ENCODE results near the gene UBR4. TPM values are rescaled to one million over a fixed set of nuclear protein-coding genes. Genes with fewer than 3 reads are reported as not detected.

Gene UBR4
- total RNA-seq, 2 experiments from 2014 or later = 116 to 125 TPM

DNA sequence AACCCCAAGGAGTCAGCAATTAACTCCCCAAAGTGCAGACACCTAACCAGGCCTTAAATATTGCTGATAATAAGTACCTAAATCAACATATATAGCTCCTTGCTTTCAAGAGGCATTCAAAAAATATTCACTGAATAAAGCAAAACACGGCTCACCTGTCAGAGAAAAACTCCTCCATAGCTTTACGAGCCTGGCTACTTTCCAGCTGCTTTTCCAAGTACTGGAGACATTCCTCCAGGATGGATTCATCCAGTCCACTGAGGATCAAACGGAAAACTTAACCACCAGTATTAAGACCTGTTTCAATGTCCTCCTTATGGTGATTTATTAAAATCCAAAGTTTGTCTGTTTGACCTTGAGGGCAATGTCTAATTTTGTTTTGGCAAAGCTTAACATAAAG lies 44.6 kb downstream of the UBR4 start:
- DNase-seq (no peak), ATAC-seq (ENCODE audit: poor library complexity) (no peak)
- intact Hi-C loops (cut with DNase I, micrococcal nuclease) = no loop called here
- Histone ChIP-seq H3K27ac (ENCODE audit: low read depth in 1 of 2, low read length in 2 of 2) (no peak overlapping the region), H3K4me3 (ENCODE audit: low read length) (no peak overlapping the region), H3K9me3 (ENCODE audit: control insufficient read depth in 1 of 2, insufficient read depth in 1 of 2, low read length in 2 of 2) (no peaks in the 10 kb centered on the region), H3K36me3 (ENCODE audit: insufficient read depth, low read length) (peaks cover 98% of the 10 kb centered on the region), H3K27me3 (ENCODE audit: control insufficient read depth in 1 of 2, insufficient read depth in 2 of 2, low read length in 2 of 2) (no peaks in the 10 kb centered on the region), H3K4me1 (ENCODE audit: insufficient read depth, low read length) (no peaks in the 10 kb centered on the region)
- Mint-ChIP-seq H3K4me1 (ENCODE audit: low read depth) (no peaks in the 10 kb centered on the region), H3K36me3 (ENCODE audit: low read depth) (peaks cover 99% of the 10 kb centered on the region), H3K27me3 (no peaks in the 10 kb centered on the region), H3K9me3 (no peaks in the 10 kb centered on the region), H3K4me3 (no peak overlapping the region), H3K27ac (no peak overlapping the region)
- TF ChIP-seq CTCF (IDR thresholded peaks at IDR 0.05) = no peak
- ChIA-PET CTCF (interaction anchor here (2.7 kb wide), 1 partner anchor 76 kb away, joined by 9 read pairs; no protein-coding TSS in a partner anchor), POLR2A (interaction anchor here (0.6 to 0.7 kb wide), 2 partner anchors 30 to 75 kb away, joined by 3 read pairs; no protein-coding TSS in a partner anchor)

DNA sequence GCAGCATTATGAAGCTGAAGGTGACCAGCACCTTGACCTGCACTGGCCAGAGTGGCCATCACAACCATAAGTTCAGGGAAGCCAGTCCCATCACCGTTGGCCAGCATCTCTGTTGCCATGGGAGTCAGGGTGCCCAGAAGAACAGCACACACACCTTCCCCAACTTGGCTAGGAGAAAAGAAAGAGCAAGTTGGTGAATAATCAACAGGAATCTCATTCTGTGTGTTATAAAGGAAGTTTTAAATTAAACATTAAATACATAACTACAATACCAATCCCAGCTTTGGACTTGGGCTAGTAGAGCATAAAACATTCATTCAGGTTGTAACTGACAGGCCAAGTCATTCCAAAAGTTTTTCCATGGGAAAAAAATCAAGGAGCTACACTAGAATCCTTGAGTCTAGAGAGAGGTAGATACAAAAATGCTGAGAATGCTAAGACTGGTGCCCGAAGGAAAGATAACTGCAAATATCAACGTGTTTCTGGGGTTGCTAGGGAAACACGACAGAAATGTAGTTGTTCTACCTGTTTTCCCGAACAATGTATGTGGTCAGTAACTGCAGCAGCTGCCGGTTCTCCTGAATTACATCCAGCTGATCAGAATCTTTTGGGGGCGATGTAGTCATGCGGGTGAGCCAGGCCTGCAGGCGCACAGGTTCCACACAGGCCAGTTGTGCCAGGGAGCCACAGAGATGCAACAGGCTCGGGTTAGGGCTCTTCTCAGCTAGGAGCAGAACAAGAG lies 45.6 kb downstream of the UBR4 start:
- no peaks in the 10 kb centered on the region for H3K27me3 ChIP-seq (ENCODE audit: control insufficient read depth in 1 of 2, insufficient read depth in 2 of 2, low read length in 2 of 2)
- H3K9me3 Mint-ChIP-seq = no peaks in the 10 kb centered on the region
- H3K4me1 ChIP-seq (ENCODE audit: insufficient read depth, low read length) = no peaks in the 10 kb centered on the region
- no peaks in the 10 kb centered on the region for H3K4me1 Mint-ChIP-seq (ENCODE audit: low read depth)
- no peak overlapping the region for H3K4me3 Mint-ChIP-seq
- H3K27me3 Mint-ChIP-seq = no peaks in the 10 kb centered on the region
- H3K27ac Mint-ChIP-seq = no peak overlapping the region
- POLR2A ChIA-PET = no interaction called here
- CTCF ChIA-PET = interaction anchor here (2.7 kb wide), 1 partner anchor 77 kb away, joined by 9 read pairs; no protein-coding TSS in a partner anchor
- H3K9me3 ChIP-seq (ENCODE audit: control insufficient read depth in 1 of 2, insufficient read depth in 1 of 2, low read length in 2 of 2) = no peaks in the 10 kb centered on the region
- intact Hi-C loops (cut with DNase I, micrococcal nuclease) = no loop called here
- peaks cover 99% of the 10 kb centered on the region for H3K36me3 Mint-ChIP-seq (ENCODE audit: low read depth)
- ATAC-seq (ENCODE audit: poor library complexity) (no peak), DNase-seq (no peak)
- no peak overlapping the region for H3K27ac ChIP-seq (ENCODE audit: low read depth in 1 of 2, low read length in 2 of 2)
- no peak for TF ChIP-seq CTCF (IDR thresholded peaks at IDR 0.05)
- no peak overlapping the region for H3K4me3 ChIP-seq (ENCODE audit: low read length)
- H3K36me3 ChIP-seq (ENCODE audit: insufficient read depth, low read length) = peaks cover 98% of the 10 kb centered on the region

DNA sequence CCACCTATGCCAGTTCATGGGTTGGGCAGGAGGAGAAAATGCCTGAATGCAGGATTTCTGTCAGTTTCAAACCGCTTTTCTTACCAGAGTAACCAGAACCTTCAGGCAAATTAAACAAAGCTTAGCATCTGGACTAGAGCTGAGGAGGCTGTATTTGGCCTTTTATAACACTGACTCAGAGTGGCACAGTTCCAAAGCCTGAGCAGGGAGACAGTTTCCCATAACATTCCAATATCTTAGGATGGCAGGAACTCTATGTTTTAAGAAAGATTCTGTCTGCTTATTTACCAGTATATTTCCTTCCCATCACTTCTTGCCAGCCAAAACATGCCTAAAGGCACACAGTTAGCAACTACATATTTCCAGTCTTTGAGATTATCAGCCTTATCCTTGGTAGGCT lies 46.8 kb downstream of the UBR4 start:
- H3K9me3 Mint-ChIP-seq = no peaks in the 10 kb centered on the region
- no peaks in the 10 kb centered on the region for H3K4me1 Mint-ChIP-seq (ENCODE audit: low read depth)
- H3K27me3 Mint-ChIP-seq = no peaks in the 10 kb centered on the region
- ATAC-seq (ENCODE audit: poor library complexity) = no peak
- POLR2A ChIA-PET = no interaction called here
- no peak overlapping the region for H3K4me3 Mint-ChIP-seq
- no peak for TF ChIP-seq CTCF (IDR thresholded peaks at IDR 0.05)
- no peaks in the 10 kb centered on the region for H3K27me3 ChIP-seq (ENCODE audit: control insufficient read depth in 1 of 2, insufficient read depth in 2 of 2, low read length in 2 of 2)
- intact Hi-C loops (cut with DNase I, micrococcal nuclease) = no loop called here
- H3K4me3 ChIP-seq (ENCODE audit: low read length) = no peak overlapping the region
- H3K36me3 Mint-ChIP-seq (ENCODE audit: low read depth) = peaks cover 98% of the 10 kb centered on the region
- no peak for DNase-seq
- CTCF ChIA-PET = interaction anchor here (2.7 kb wide), 1 partner anchor 78 kb away, joined by 9 read pairs; no protein-coding TSS in a partner anchor
- H3K36me3 ChIP-seq (ENCODE audit: insufficient read depth, low read length) = peaks cover 100% of the 10 kb centered on the region
- H3K4me1 ChIP-seq (ENCODE audit: insufficient read depth, low read length) = no peaks in the 10 kb centered on the region
- H3K27ac ChIP-seq (ENCODE audit: low read depth in 1 of 2, low read length in 2 of 2) = no peak overlapping the region
- H3K9me3 ChIP-seq (ENCODE audit: control insufficient read depth in 1 of 2, insufficient read depth in 1 of 2, low read length in 2 of 2) = no peaks in the 10 kb centered on the region
- no peak overlapping the region for H3K27ac Mint-ChIP-seq

Data from CD4-positive, alpha-beta T cell (primary cell).